ENCODE results near the gene KLF17. TPM values are rescaled to one million over a fixed set of nuclear protein-coding genes. Genes with fewer than 3 reads are reported as not detected.

Gene KLF17, protein sequence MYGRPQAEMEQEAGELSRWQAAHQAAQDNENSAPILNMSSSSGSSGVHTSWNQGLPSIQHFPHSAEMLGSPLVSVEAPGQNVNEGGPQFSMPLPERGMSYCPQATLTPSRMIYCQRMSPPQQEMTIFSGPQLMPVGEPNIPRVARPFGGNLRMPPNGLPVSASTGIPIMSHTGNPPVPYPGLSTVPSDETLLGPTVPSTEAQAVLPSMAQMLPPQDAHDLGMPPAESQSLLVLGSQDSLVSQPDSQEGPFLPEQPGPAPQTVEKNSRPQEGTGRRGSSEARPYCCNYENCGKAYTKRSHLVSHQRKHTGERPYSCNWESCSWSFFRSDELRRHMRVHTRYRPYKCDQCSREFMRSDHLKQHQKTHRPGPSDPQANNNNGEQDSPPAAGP
- total RNA-seq (not detected), polyA plus RNA-seq (ENCODE audit: insufficient read depth, low read depth, low replicate concordance) (not detected)
- long read RNA-seq, donor 1: 0 reads
- long read RNA-seq, donor 2: 0 reads
- long read RNA-seq, donor 3: 0 reads
- long read RNA-seq, donor 4: 0 reads
- long read RNA-seq, donor 5: 0 reads
- long read RNA-seq, donor 6: 0 reads
- long read RNA-seq, donor 7: 0 reads
- long read RNA-seq, donor 8: 0 reads
- long read RNA-seq, donor 9: 0 reads
- long read RNA-seq, donor 10: 0 reads

DNA sequence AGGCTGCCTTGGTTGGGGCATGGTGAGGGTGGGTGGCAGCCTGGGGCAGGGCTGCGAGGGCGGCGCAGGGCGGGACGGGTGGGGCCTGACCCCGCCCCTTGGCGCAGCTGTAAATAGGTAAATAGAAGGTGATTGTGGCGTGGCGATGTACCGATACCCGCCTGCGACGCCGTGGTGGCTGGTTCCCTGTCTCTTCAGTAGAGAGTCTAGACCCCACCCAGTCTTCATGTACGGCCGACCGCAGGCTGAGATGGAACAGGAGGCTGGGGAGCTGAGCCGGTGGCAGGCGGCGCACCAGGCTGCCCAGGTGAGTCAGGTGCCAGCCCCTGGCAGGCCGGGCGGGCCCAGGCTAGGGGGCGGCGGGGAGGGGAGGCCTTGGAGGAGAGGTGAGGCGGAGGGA lies at the start of gene KLF17:
KLF17 (plus strand) TSS at position 140 of the 400 bp plus-strand sequence; CDS start at position 227, 87 bp downstream.
- TF ChIP-seq, protein P1, sequence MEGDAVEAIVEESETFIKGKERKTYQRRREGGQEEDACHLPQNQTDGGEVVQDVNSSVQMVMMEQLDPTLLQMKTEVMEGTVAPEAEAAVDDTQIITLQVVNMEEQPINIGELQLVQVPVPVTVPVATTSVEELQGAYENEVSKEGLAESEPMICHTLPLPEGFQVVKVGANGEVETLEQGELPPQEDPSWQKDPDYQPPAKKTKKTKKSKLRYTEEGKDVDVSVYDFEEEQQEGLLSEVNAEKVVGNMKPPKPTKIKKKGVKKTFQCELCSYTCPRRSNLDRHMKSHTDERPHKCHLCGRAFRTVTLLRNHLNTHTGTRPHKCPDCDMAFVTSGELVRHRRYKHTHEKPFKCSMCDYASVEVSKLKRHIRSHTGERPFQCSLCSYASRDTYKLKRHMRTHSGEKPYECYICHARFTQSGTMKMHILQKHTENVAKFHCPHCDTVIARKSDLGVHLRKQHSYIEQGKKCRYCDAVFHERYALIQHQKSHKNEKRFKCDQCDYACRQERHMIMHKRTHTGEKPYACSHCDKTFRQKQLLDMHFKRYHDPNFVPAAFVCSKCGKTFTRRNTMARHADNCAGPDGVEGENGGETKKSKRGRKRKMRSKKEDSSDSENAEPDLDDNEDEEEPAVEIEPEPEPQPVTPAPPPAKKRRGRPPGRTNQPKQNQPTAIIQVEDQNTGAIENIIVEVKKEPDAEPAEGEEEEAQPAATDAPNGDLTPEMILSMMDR (IDR thresholded peaks at IDR 0.05; ENCODE audit: borderline replicate concordance, extremely low read depth, insufficient read depth): no peak
- Histone ChIP-seq H3K27me3 (ENCODE audit: control insufficient read depth, insufficient read depth, low read length) (no peaks in the 10 kb centered on the region), H3K9ac (ENCODE audit: low read length in 3 of 3) (no peak within 1 kb of the TSS), H3K27ac (ENCODE audit: low read depth in 2 of 2, low read length in 2 of 2) (no peak within 1 kb of the TSS), H3K4me1 (ENCODE audit: control insufficient read depth in 2 of 3, insufficient read depth in 2 of 3, low read depth in 1 of 3, low read length in 3 of 3) (no peaks in the 10 kb centered on the region), H3K36me3 (ENCODE audit: control insufficient read depth in 2 of 3, insufficient read depth in 3 of 3, low read length in 3 of 3) (no peaks in the 10 kb centered on the region), H3K4me3 (ENCODE audit: low read length in 3 of 3) (no peak within 1 kb of the TSS), H3K9me3 (ENCODE audit: control insufficient read depth in 2 of 3, insufficient read depth in 1 of 3, low read length in 3 of 3) (no peaks in the 10 kb centered on the region)
- DNase-seq (no peak), FAIRE-seq (no peak)
- intact Hi-C loops (cut with DNase I): no loop called here

GRCh38 chr1:44071461-44071860 lies 47.2 kb upstream of the KLF17 start:
- intact Hi-C loops (cut with DNase I): no loop called here
- TF ChIP-seq, protein P1 (IDR thresholded peaks at IDR 0.05; ENCODE audit: borderline replicate concordance, extremely low read depth, insufficient read depth): no peak
- H3K4me1 ChIP-seq (ENCODE audit: control insufficient read depth in 2 of 3, insufficient read depth in 2 of 3, low read depth in 1 of 3, low read length in 3 of 3): no peaks in the 10 kb centered on the region
- FAIRE-seq (no peak), DNase-seq (no peak)
- no peaks in the 10 kb centered on the region for H3K27me3 ChIP-seq (ENCODE audit: control insufficient read depth, insufficient read depth, low read length)
- H3K4me3 ChIP-seq (ENCODE audit: low read length in 3 of 3): no peak overlapping the region
- no peaks in the 10 kb centered on the region for H3K9me3 ChIP-seq (ENCODE audit: control insufficient read depth in 2 of 3, insufficient read depth in 1 of 3, low read length in 3 of 3)
- no peak overlapping the region for H3K27ac ChIP-seq (ENCODE audit: low read depth in 2 of 2, low read length in 2 of 2)
- H3K36me3 ChIP-seq (ENCODE audit: control insufficient read depth in 2 of 3, insufficient read depth in 3 of 3, low read length in 3 of 3): no peaks in the 10 kb centered on the region
- no peak overlapping the region for H3K9ac ChIP-seq (ENCODE audit: low read length in 3 of 3)

DNA sequence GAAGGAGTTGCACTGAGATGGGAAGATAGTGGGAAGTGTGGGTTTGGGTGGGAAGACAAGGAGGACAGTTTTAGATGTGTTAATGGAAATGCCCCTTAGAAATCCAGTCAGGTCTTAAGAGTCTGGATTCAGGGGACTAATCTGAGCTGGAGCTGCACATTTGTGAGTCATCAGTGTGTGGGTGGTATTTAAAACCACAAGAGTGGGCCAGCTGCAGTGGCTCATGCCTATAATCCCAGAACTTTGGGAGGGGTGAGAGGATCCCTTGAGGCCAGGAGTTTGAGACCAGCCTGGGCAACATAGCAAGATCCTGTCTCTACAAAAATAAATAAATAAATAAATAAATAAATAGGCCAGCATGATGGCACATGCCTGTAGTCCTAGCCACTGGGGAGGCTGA lies 46.4 kb upstream of the KLF17 start:
- DNase-seq (no peak), FAIRE-seq (no peak)
- Histone ChIP-seq H3K27me3 (ENCODE audit: control insufficient read depth, insufficient read depth, low read length) (no peaks in the 10 kb centered on the region), H3K4me1 (ENCODE audit: control insufficient read depth in 2 of 3, insufficient read depth in 2 of 3, low read depth in 1 of 3, low read length in 3 of 3) (no peaks in the 10 kb centered on the region), H3K9ac (ENCODE audit: low read length in 3 of 3) (no peak overlapping the region), H3K36me3 (ENCODE audit: control insufficient read depth in 2 of 3, insufficient read depth in 3 of 3, low read length in 3 of 3) (no peaks in the 10 kb centered on the region), H3K27ac (ENCODE audit: low read depth in 2 of 2, low read length in 2 of 2) (no peak overlapping the region), H3K4me3 (ENCODE audit: low read length in 3 of 3) (no peak overlapping the region), H3K9me3 (ENCODE audit: control insufficient read depth in 2 of 3, insufficient read depth in 1 of 3, low read length in 3 of 3) (no peaks in the 10 kb centered on the region)
- intact Hi-C loops (cut with DNase I): no loop called here
- TF ChIP-seq, protein P1 (IDR thresholded peaks at IDR 0.05; ENCODE audit: borderline replicate concordance, extremely low read depth, insufficient read depth): no peak
